ENCODE results near the gene FMNL2.

DNA sequence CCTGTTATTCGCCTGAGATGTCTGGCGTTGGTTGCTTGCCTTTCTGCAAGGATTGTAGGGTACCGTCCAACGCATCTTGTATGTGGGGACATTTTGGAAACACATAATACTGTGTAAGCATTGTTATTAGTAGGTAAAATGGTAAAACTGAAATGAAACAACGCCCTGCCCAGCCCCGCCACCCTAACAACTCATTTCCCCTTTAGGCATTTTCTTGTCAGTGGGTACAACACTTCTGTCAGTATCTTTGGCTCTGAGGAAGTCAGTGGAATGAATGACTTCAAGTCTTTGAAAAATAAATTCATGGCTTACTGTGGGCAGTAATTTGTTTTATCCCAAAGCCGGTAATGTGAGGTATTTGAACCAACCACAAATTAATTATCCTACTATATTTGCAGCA lies 86.0 kb downstream of the FMNL2 start:
- TF ChIP-seq, protein P1, sequence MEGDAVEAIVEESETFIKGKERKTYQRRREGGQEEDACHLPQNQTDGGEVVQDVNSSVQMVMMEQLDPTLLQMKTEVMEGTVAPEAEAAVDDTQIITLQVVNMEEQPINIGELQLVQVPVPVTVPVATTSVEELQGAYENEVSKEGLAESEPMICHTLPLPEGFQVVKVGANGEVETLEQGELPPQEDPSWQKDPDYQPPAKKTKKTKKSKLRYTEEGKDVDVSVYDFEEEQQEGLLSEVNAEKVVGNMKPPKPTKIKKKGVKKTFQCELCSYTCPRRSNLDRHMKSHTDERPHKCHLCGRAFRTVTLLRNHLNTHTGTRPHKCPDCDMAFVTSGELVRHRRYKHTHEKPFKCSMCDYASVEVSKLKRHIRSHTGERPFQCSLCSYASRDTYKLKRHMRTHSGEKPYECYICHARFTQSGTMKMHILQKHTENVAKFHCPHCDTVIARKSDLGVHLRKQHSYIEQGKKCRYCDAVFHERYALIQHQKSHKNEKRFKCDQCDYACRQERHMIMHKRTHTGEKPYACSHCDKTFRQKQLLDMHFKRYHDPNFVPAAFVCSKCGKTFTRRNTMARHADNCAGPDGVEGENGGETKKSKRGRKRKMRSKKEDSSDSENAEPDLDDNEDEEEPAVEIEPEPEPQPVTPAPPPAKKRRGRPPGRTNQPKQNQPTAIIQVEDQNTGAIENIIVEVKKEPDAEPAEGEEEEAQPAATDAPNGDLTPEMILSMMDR (IDR thresholded peaks at IDR 0.05): no peak
- TF ChIP-seq POLR2AphosphoS5 (IDR thresholded peaks at IDR 0.05) (no peak), POLR2A (IDR thresholded peaks at IDR 0.05) (no peak)
